IPS-NIHi7 (cell line): ENCODE data around the gene TXNDC17.
"Not testable (repeated sequence)": the region's sequence is repeated elsewhere in the genome, so short reads cannot be mapped to it uniquely, and the experiment has no call there.

Experiments
- DNase-seq: peaks from one replicate; pipeline ENCODE4 v3.0.0; 2012; ENCODE audit warnings: mixed read lengths; ENCODE audit errors: extremely low spot score

TXNDC17 gene

GRCh38 chr17:6640536-6641246 is at the start of gene TXNDC17, which contains the start of gene KIAA0753:
Gene TXNDC17, plus strand, starts transcription at chr17:6641060. Its CDS starts 23 bp downstream, at chr17:6641083.
Gene KIAA0753, minus strand, starts transcription at chr17:6640711. Its CDS starts 5,608 bp downstream, at chr17:6635103.
- DNase-seq: peak; percentile 87

- no peak for DNase-seq
Observed at GRCh38 chr17:6591599-6592158, 49.2 kb upstream of the TXNDC17 start.

GRCh38 chr17:6592173-6592572 is 48.7 kb upstream of the TXNDC17 start:
- DNase-seq: no peak

DNA sequence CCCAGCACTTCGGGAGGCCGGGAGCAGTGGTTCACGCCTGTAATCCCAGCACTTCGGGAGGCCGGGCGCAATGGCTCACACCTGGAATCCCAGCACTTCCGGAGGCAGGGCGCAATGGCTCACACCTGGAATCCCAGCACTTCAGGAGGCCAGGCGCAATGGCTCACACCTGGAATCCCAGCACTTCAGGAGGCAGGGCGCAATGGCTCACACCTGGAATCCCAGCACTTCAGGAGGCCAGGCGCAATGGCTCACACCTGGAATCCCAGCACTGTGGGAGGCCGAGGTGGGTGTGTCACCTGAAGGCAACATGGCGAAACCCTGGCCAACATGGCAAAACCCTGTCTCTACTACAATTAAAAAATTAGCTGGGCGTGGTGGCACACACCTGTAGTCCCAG is 47.5 kb upstream of the TXNDC17 start:
- DNase-seq: not testable (repeated sequence)

DNA sequence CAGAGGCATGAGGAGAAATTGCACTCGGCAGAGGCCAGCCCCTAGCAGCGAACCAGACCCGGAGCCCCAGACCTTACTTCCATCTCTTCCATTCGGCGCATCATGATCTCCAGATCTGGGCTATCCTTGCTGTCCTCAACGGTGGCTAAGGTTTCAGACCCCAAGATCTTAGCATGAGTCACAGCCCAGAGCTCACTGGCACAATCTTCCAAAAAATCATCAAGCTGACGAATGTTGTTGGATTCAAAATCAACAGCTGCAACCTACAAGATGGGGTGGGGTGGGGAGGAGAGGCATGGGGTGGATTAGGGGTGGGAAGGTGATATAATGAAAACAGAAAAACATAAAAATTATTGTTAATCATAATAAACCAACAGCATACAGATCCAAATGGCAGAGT is 44.8 kb upstream of the TXNDC17 start:
- no peak for DNase-seq

GRCh38 chr17:6596511-6596910 is 44.3 kb upstream of the TXNDC17 start:
- no peak for DNase-seq

DNA sequence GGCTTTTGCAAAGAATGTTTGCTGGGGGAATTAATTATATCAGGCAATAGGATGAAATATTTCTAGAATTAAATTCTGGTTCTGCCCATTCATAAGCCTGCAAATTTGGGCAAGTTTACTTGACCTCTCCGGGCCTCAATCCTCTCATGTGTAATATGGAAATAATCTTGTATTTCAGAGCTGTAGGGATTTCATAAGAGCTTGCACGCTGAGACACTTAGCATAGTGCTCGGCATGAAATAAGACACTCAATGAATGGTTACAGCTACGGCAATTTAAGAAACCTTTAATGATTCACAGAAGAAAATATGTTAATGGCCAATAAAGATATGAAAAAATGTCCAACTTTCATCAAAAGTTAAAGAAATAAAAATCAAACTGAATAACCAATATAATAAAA is 43.9 kb upstream of the TXNDC17 start:
- DNase-seq: no peak

- no peak for DNase-seq
Observed at GRCh38 chr17:6597727-6598126, 43.1 kb upstream of the TXNDC17 start.

DNA sequence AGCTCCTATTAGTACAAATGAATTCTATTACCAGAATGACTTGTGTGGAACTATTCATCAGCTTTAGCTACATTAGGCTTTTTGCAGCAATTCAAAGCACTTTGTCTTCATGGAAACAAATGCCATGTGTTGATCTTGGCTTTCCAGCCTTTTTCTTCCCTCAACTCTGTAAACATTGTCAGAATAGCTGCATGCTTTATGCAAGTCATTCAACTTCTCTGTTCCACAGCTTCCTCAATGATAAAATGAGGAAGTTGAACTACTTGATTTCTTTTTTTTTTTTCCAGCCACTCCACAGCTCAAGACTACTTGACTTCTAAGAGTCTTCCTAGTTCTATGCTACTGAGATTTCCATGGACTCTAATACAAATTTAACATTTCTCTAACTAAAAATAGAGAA is 41.5 kb upstream of the TXNDC17 start:
- no peak for DNase-seq

GRCh38 chr17:6602141-6602540 is 38.7 kb upstream of the TXNDC17 start:
- DNase-seq: no peak

GRCh38 chr17:6603744-6604325 is 37.0 kb upstream of the TXNDC17 start:
- DNase-seq: no peak

DNA sequence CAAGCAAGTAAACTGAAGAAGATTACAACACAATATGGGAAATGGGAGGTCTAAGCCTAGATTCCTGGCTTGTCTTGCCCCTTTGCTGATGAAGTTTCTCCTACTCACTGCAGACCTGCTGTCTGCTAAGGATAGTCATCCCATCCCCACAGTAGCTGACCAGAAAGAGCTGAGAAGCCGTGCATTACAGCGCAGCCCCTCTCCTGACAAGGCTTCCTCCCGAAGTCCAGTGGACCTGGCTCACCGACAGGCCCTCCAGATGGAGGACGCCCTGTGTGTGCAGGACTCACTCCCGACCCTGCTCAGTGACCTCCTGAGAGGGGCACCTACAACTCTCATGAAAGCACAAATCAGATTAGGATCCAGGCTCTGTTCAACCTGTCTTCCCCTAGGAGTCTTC is 35.7 kb upstream of the TXNDC17 start:
- no peak for DNase-seq

- no peak for DNase-seq
Observed at GRCh38 chr17:6608321-6608720, 32.5 kb upstream of the TXNDC17 start.

- DNase-seq: no peak
Observed at GRCh38 chr17:6610011-6610410, 30.8 kb upstream of the TXNDC17 start.

DNA sequence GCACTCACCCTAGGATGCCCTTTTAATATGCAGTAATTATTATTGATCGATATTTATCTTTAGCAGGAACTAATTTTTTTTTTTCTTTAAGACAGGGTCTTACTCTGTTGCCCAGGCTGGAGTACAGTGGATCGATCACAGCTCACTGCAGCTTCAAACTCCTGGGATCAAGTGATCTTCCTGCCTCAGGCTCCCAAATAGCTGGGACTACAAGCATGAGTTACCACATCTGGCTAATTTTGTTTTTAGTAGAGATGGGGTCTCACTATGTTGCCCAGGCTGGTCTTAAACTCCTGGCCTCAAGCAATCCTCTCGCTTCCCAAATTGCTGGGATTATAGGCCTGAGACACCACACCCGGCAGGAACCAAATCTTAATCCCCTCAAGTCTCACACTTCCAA is 29.6 kb upstream of the TXNDC17 start:
- DNase-seq: no peak

DNA sequence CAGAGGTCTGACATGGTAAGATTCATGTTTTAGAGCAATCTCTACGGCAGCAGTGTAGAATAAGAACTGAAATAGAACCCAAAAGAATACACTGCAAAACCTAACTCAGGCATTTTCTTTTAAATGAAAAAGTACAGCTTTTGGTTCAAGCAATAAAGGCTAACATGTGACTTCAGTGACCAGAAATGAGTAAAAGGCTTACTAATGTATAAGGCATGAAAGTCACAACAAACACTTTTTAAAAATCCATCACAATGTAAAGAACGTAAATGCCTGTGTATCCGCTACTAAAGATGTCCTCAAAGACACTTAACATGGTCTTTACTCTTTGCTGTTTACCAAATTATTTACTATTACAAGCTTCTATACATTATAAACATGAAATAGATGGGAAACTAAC is 16.9 kb upstream of the TXNDC17 start:
- DNase-seq: no peak

- DNase-seq: no peak
Observed at GRCh38 chr17:6626616-6627015, 14.2 kb upstream of the TXNDC17 start.

GRCh38 chr17:6627019-6627418 is 13.8 kb upstream of the TXNDC17 start:
- no peak for DNase-seq

GRCh38 chr17:6630390-6630789 is 10.5 kb upstream of the TXNDC17 start:
- DNase-seq: no peak

GRCh38 chr17:6632530-6632929 is 8.3 kb upstream of the TXNDC17 start:
- no peak for DNase-seq

DNA sequence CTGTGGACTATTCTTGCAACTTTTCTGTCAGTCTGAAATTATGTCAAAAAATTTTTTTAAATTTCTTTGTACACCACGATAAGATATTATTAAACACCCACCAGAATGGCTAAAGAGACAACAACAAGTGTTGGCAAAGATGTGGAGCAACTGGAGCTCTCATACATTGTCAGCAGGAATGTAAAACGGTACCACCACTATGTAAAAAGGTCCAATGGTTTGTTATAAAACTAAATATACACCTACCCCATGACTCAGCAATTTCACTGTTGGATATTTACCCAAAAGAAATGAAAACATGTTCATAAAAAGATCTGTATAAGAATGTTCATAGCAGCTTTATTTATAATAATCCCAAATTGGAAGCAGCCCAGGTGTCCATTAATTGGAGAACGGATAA is 7.6 kb upstream of the TXNDC17 start:
- no peak for DNase-seq

GRCh38 chr17:6636105-6636504 is 4.8 kb upstream of the TXNDC17 start:
- DNase-seq: no peak
